ENCODE data around the gene ZNF3.

ZNF3 gene

GRCh38 chr7:100111914-100112313, 30.4 kb upstream of the ZNF3 start:
- Histone ChIP-seq H3K9me3 (no peaks in the 10 kb centered on the region), H3K4me1 (ENCODE audit: control insufficient read depth in 1 of 2, insufficient read depth in 1 of 2, low read depth in 1 of 2, low read length in 1 of 2) (no peaks in the 10 kb centered on the region), H3K27ac (no peak overlapping the region), H3K36me3 (peaks cover 67% of the 10 kb centered on the region), H3K27me3 (no peaks in the 10 kb centered on the region), H3K4me3 (ENCODE audit: low read depth in 1 of 2, low read length in 1 of 2) (no peak overlapping the region)
- no peak for TF ChIP-seq CTCF (IDR thresholded peaks at IDR 0.05)

- peaks cover 75% of the 10 kb centered on the region for H3K36me3 ChIP-seq
Observed at GRCh38 chr7:100111156-100111555, 29.6 kb upstream of the ZNF3 start.

GRCh38 chr7:100109521-100110163, 28.1 kb upstream of the ZNF3 start:
- Histone ChIP-seq H3K4me1 (ENCODE audit: control insufficient read depth in 1 of 2, insufficient read depth in 1 of 2, low read depth in 1 of 2, low read length in 1 of 2) (no peaks in the 10 kb centered on the region), H3K36me3 (peaks cover 87% of the 10 kb centered on the region), H3K27me3 (no peaks in the 10 kb centered on the region), H3K9me3 (no peaks in the 10 kb centered on the region), H3K4me3 (ENCODE audit: low read depth in 1 of 2, low read length in 1 of 2) (no peak overlapping the region), H3K27ac (no peak overlapping the region)
- no peak for TF ChIP-seq CTCF (IDR thresholded peaks at IDR 0.05)

More at GRCh38 chr7:100111156-100111555, 29.6 kb upstream of the ZNF3 start:
- no peak for TF ChIP-seq CTCF (IDR thresholded peaks at IDR 0.05)
- no peak overlapping the region for H3K27ac ChIP-seq
- no peaks in the 10 kb centered on the region for H3K4me1 ChIP-seq (ENCODE audit: control insufficient read depth in 1 of 2, insufficient read depth in 1 of 2, low read depth in 1 of 2, low read length in 1 of 2)
- H3K9me3 ChIP-seq, result no peaks in the 10 kb centered on the region
- no peaks in the 10 kb centered on the region for H3K27me3 ChIP-seq
- H3K4me3 ChIP-seq (ENCODE audit: low read depth in 1 of 2, low read length in 1 of 2), result no peak overlapping the region

- peaks cover 75% of the 10 kb centered on the region for H3K36me3 ChIP-seq
- TF ChIP-seq CTCF (IDR thresholded peaks at IDR 0.05), result no peak
Observed at GRCh38 chr7:100107890-100108289, 26.4 kb upstream of the ZNF3 start.

GRCh38 chr7:100107125-100107737, 25.7 kb upstream of the ZNF3 start:
- Histone ChIP-seq H3K27me3 (no peaks in the 10 kb centered on the region), H3K9me3 (no peaks in the 10 kb centered on the region), H3K36me3 (peaks cover 68% of the 10 kb centered on the region), H3K4me1 (ENCODE audit: control insufficient read depth in 1 of 2, insufficient read depth in 1 of 2, low read depth in 1 of 2, low read length in 1 of 2) (peaks cover 0 to under 1% of the 10 kb centered on the region in 2 experiments), H3K27ac (no peak overlapping the region), H3K4me3 (ENCODE audit: low read depth in 1 of 2, low read length in 1 of 2) (no peak overlapping the region)
- no peak for TF ChIP-seq CTCF (IDR thresholded peaks at IDR 0.05)

More at GRCh38 chr7:100107890-100108289, 26.4 kb upstream of the ZNF3 start:
- Histone ChIP-seq H3K27ac (no peak overlapping the region), H3K27me3 (no peaks in the 10 kb centered on the region), H3K9me3 (no peaks in the 10 kb centered on the region), H3K4me1 (ENCODE audit: control insufficient read depth in 1 of 2, insufficient read depth in 1 of 2, low read depth in 1 of 2, low read length in 1 of 2) (no peaks in the 10 kb centered on the region), H3K4me3 (ENCODE audit: low read depth in 1 of 2, low read length in 1 of 2) (no peak overlapping the region)

Measured in neutrophil (primary cell).